ENCODE data around the gene GPR152.
"Not testable (repeated sequence)": the region's sequence is repeated elsewhere in the genome, so short reads cannot be mapped to it uniquely, and the experiment has no call there.

Gene GPR152

GRCh38 chr11:67466367-67466766 lies 13.8 kb upstream of the GPR152 start:
- no peak for DNase-seq (ENCODE audit: low read depth in 2 of 2)

- DNase-seq (ENCODE audit: low read depth in 2 of 2) = not testable (repeated sequence)
Measured at GRCh38 chr11:67465530-67465929, 13.0 kb upstream of the GPR152 start.

GRCh38 chr11:67465189-67465510 lies 12.6 kb upstream of the GPR152 start:
- DNase-seq (ENCODE audit: low read depth in 2 of 2) = no peak

GRCh38 chr11:67464411-67465188 lies 12.1 kb upstream of the GPR152 start:
- peak; percentile 75 to 84 for DNase-seq (ENCODE audit: low read depth in 2 of 2)

DNA sequence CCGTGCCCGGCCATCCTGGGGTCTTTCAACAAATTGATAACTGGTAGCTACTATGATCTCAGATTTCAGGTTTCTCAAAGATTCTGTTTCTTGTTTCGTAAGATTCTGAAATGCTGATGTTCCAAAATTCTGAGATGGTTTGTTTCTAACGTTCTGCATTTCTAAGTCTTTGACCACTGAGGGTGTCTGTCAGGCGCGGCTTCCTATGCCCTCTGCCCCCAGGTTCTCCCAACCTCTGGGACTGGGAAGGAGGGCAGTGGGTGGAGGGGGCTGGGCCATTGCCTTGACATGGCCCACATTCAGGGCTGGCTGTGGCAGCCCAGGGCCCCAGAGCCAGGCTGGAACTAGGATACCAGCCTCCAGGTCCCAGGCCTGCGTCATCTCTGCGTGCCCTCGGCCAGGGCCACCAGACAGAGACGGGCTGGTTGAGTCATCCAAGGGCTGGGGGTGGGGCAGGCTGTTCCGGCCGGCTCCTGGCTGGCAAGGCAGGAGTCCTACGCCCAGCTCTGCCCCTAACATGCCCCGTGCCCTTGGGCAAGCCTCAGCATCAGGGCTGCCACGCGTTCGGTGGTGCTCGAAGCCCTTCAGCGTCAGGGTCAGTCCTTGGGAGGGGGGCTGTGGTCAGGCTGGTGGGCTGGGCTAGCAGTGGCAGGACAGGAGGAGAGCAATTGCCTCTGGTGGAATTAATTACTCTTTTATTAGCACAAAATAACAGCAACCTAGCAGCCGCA lies 11.3 kb upstream of the GPR152 start:
- DNase-seq (ENCODE audit: low read depth in 2 of 2) = no peak

- DNase-seq (ENCODE audit: low read depth in 2 of 2) = no peak
Measured at GRCh38 chr11:67463186-67463585, 10.7 kb upstream of the GPR152 start.

DNA sequence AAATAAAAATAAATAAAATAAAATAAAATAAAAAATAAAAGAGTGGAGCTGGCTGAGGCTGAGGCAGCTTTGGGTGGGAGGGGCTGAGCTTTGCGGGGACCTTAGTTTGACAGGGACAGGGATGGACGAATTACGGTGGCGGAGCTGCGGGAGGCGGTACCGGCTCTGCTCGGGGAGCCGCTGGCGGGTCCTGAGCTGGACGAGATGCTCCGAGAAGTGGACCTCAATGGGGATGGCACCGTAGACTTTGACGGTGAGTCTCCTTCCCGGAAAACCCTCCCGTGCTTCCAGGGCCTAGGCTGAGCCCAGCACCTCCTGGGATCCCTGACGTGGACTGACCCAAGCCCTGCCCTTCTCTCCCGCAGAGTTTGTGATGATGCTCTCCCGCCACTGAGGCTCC lies 5.7 kb upstream of the GPR152 start:
- no peak for DNase-seq (ENCODE audit: low read depth in 2 of 2)

DNA sequence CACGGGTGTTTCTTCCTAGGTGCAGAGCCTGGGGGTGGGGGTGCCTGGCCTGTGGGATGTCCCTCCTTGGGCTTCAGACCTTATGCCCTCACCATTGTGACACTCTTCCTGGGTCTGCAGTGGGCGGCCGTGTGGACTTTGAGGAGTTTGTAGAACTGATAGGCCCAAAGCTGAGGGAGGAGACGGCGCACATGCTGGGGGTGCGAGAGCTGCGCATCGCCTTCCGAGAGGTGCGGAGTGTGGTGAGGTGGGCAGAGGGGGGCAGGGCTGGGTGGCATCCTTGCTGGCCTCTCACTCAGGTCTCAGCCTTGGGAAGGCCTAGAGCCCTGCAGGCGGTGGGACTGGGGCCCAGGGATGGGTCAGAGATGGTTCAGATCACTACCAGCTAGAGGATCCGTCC lies 4.9 kb upstream of the GPR152 start:
- no peak for DNase-seq (ENCODE audit: low read depth in 2 of 2)

GRCh38 chr11:67456068-67456705 lies 3.7 kb upstream of the GPR152 start:
- no peak for DNase-seq (ENCODE audit: low read depth in 2 of 2)

DNA sequence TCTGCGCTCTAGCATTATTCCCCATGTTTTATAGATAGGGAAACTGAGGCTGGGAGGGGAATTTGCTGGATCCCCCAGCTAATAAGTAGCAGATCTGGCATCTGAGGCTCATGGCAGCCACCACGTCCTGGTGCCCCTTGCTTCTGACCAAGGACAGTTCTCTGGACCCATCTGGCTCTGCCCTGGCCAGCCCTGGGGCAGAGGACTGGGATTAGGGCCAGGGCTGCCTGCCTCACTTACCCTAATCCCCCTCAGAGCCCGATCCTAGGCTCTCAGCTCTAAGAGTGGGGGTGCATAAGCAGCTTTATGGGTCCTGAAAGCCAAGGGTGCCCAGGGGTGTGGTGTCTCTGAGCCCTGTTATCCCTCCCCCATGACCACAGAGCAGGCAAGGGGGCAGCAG lies 2.5 kb upstream of the GPR152 start, which contains the start of gene CABP4:
Gene CABP4, plus strand, starts transcription at position 301 of the 400 bp plus-strand sequence. Its CDS starts 70 bp downstream, at position 371.
- DNase-seq (ENCODE audit: low read depth in 2 of 2) = no peak

DNA sequence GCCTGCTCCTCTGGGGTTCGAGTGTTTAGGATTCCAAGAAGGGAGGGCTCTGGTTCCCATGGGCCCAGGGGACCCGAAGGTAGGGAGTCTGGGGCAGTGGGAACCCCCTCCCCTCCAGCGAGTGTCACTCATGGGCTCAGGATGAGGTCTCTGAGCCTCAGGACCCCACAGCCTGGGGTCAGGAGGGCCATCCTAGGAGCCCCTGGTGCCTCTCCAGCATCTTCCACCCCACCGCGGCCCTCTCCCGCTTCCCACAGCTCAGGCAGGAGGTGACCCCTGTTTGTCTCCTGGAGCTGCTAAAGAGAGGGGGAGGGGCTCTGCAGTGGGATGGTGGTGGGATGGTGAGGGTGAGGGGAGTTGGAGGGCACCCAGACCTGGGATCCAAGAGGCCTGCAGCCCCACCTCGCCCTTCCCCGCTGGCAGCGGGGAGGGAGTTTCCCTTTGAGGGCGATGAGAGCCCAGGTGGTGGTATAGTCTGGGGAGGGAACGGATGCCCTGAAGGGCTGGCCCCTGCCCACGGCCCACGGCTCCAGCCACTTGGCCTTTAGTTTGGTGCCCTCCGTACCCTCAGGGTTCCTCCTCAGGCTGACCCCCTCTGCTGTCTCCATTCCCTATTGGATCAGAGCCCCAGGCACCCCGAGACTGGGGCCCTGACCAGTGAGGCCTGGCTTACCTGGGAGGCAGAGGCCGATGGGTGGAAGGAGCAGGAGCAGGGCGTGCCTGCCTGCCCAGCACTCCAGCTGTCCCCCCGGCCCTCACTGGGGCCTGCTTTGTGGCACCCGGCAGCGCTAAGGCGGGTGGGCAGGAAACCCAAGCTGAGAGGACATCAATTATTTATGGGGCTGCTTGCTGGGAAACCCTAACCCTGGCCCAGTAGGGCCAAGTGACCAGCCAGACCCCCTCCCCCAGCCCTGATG lies 1.5 kb upstream of the GPR152 start:
- no peak for DNase-seq (ENCODE audit: low read depth in 2 of 2)

- no peak for DNase-seq (ENCODE audit: low read depth in 2 of 2)
Measured at GRCh38 chr11:67451658-67451976, 912 bp downstream of the GPR152 start.

DNA sequence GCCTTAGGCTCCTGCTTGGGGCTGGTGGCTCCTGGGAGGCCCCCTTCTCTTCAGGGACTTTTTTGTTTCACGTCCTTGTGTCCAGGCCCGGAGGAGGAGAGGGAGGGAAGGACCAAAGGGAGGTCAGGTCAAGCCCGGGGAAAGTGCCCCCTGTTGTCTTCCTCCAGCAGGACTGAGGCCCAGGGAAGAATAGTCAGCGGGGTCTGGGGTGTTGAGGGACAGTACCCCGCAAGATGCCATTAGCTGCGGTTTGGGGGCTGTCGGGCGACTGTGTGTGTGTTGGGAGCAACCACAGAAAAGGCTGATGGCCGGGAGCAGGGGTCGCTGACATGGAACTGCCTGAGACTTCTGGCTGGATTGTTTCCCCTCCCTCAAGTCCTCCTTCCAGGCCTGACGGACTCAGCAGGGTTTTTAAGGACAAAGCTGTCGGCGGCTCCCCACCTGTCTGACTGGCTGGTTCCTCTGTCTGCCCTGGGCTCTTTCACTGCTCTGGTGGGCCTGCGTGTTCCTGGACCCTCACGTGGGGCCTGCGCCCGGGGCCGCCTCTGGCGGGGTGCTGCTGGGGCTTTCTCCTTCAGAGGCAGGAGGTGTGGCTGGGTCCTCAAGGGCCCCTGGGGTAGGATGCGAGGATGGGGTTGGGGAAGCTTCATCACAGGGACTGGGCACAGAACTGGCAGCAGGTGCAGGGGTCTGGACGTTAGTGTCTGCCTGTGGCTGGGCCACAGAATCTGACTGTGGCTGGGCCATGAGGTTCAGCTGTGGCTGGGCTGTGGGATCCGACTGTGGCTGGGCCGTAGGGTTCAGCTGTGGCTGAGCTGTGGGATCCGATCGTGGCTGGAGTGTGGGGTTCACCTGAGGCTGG lies 1.5 kb downstream of the GPR152 start:
- DNase-seq (ENCODE audit: low read depth in 2 of 2) = no peak

DNA sequence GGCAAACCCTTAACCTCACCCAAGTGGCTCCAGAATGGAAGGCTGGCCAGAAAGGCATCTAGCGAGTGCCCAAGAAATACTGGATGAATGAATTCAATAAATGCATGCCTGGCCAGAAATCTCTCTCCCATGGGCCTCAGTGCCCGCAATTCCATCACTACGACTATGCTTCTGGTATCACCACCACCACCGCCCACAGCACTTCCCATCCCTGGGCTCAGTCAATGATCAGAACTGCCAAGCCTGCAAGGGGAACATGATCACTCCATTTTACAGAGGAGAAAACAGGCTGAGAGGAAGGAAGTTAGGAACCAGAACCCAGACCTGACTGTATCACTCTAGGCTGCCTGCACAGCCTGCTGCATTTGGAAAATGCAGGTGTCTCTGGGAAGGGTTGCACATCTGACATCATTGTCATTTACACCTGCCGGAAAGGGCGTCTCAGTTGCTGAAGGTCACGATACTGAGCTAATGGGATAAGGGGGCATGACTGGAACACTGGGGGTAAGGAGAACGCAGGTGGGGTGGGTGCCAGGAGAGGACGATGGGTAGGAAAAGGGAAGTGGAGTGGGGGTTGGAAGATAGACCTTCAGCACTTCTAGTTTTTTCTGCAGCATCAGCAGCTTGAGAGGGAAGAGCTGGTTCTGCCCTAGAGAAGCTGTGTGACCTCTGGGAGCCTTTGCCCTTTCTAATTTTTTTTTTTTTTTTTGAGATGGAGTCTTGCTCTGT lies 3.2 kb downstream of the GPR152 start:
- DNase-seq (ENCODE audit: low read depth in 2 of 2) = no peak

DNA sequence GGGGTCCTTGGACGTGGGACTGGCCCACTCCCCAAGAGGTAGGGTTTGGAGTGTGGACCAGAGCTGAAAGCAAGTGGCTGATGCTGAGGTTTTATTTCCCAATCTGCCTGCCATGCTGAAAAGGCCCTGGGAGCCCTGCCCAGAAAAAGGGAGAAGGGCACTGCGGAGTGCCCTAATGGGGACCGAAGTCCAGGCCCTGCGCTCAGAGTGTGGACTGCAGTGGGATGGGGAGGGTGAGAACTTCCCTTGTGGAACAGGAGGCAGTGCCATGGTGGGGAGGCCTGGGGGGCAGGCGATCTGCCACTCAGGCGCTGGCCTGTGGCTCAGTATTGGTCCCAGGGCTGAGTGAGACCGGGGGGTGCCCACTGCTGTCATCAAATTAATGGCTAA lies 4.3 kb downstream of the GPR152 start:
- no peak for DNase-seq (ENCODE audit: low read depth in 2 of 2)

DNA sequence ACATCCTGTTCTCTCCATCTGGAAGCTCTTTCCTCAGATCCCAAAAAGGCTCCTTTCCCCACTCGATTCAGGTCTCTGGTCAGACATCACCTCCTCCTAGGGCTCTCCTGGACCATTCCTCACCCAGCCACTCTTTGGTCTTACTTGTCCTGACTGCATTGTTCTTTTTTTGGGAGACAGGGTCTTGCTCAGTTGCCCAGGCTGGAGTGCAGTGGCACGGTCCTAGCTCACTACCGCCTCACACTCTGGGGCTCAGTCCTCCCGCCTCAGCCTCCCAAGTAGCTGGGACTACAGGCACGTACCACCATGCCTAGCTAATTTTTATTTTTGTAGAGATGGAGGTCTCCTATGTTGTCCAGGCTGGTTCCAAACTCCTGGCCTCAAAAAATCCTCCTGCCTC lies 7.0 kb downstream of the GPR152 start:
- DNase-seq (ENCODE audit: low read depth in 2 of 2) = no peak

DNA sequence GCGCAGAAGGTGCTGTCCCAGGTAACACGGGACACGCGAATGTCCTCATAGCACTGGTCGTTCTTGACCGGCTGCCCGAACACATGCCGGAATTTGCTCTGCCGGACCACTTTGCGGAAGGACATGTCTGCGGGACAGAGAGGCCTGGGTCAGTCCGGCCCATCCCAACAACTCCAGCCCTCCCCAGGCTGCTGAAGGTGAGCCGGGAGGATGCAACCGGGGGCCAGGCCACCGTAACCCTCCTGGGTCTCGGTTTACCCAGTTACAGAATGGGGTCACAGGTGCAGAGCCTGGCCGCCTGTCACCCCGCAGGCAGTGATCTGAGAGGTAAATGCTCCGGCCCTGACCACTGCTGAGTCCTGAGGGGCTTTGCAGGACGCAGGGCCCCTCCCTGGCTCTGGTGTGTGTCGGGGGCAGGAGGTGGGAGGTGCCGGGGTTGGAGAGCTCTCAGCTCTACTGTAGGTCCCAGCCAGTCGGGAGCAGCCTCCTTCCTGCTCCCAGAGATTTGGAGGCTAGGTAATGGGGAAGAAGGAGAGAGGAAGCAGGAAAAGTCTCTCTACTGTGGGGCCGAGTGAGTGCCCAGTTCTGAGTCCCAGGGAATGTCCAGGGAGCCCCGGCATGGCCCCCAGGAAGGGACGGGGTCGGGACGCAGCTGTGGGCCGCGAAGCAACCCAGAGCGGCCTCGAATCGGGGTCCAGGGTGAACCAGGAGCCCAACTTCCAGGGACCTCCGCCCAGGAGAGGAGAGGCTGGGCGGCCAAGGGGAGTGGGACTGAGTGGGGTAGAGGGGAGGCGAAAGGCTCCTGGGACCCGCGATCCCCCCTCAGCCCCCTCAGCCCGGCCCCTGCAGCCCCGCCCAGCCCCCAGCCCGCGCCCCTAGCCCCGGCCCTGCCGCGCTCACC lies 9.8 kb downstream of the GPR152 start:
- no peak for DNase-seq (ENCODE audit: low read depth in 2 of 2)

DNA sequence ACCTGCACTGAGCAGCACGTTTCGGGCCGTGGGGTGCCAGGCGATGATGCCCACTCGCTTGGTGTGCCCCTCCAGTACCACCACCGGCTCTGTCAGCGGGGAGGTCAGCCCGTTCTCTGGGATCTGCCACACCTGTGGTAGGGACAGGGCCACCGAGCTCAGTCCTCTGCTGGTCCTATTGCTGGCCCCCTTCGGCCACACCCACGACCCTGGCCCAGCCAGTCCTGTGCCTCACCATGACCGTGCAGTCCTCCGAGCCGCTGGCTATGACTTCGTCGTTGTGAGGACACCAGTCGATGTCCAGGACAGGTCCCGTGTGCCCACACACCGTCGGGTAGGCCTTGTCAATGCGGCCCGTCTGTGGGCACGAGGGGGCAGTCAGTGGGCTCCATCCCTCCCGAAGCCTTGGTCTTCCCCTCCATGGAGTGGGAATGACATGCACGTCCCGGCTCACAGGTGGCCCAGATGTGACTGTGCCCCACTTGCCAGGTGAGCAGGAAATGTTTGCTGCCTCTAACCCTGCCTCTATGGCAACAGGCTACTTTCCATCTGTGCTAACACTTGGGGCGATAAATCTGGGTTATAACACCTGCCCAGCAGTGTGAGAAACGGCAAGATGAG lies 10.7 kb downstream of the GPR152 start:
- no peak for DNase-seq (ENCODE audit: low read depth in 2 of 2)

DNA sequence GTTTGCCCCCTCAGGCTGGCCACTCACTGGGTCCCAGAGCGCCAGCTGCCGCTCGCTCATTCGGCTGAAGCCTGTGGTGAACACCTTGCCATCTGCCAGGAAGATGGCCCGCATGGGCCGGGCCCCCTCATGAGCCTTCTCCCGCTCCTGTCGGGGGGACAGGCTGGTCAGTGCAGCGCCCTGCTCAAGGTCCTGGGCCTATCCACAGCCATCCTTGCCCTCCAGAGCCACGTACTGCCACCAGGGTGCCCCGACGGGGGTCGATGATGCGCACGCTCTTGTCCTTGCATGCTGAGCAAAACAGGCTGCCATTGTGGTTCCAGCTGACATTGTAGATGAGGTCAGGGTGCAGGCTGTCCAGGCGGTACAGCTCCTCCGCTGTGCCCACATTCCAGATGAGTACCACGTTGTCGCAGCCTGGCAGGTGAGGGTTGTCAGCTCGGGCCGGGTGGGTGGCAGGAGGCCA lies 11.4 kb downstream of the GPR152 start:
- no peak for DNase-seq (ENCODE audit: low read depth in 2 of 2)
